IMR-90 (cell line): Measurements from ENCODE around the gene TCF12. TPM values are rescaled to one million over a fixed set of nuclear protein-coding genes. Genes with fewer than 3 reads are reported as not detected.

Experiments
- ATAC-seq: fragments of 200-7000 bp; cut with Tn5 transposase; 2 replicates; pipeline ENCODE4 v1.9.1; 2020; ENCODE audit warnings: low read depth, mild to moderate bottlenecking, moderate library complexity
- BruUV-seq: library from RNA; stranded (reverse); fragments of 400-500 nt; replicated peaks from 2 replicates; lab custom pipeline; 2021; lab: Mats Ljungman, UMichigan
- CTCF ChIA-PET: fragments of 300-600 bp; formaldehyde crosslinking; extraction: SDS; loops from one replicate; lab custom pipeline; 2021; ENCODE audit warnings: antibody characterized with exemption; lab: Yijun Ruan, JAX
- POLR2A ChIA-PET: fragments of 300-600 bp; sonication (Branson Sonifier 250); formaldehyde crosslinking; loops from one replicate; lab custom pipeline; 2022; ENCODE audit warnings: antibody characterized with exemption; ENCODE audit not compliant: unreplicated experiment; lab: Charles Lee
- DNase-seq: peaks from one replicate; pipeline ENCODE4 v3.0.0; 2013
- H2AFZ ChIP-seq: replicated peaks from 2 replicates; pipeline ENCODE3; 2013; ENCODE audit warnings: low read length, mild to moderate bottlenecking; ENCODE audit not compliant: poor library complexity
- H2AK5ac ChIP-seq: 2 replicates; pipeline ENCODE4 v1.6.1; 2013; ENCODE audit warnings: low read depth, low read length, inconsistent platforms
- H2AK9ac ChIP-seq: replicated peaks from 2 replicates; pipeline ENCODE3; 2013; ENCODE audit warnings: mild to moderate bottlenecking, low read depth, low read length, moderate library complexity; ENCODE audit not compliant: poor library complexity
- H2BK120ac ChIP-seq: 2 replicates; pipeline ENCODE4 v1.6.1; 2013; ENCODE audit warnings: low read depth, low read length, inconsistent platforms
- H2BK15ac ChIP-seq: 3 replicates; pipeline ENCODE4 v1.6.1; 2013; ENCODE audit warnings: low read depth, low read length, inconsistent platforms
- H2BK20ac ChIP-seq: 2 replicates; pipeline ENCODE4 v1.6.1; 2013; ENCODE audit warnings: low read depth, mild to moderate bottlenecking, inconsistent platforms, low read length, moderate library complexity
- H2BK5ac ChIP-seq: 2 replicates; pipeline ENCODE4 v1.6.1; 2013; ENCODE audit warnings: mild to moderate bottlenecking, low read depth, low read length, inconsistent platforms; ENCODE audit not compliant: poor library complexity, severe bottlenecking
- H3K14ac ChIP-seq: replicated peaks from 2 replicates; pipeline ENCODE4 v1.6.1; 2013; ENCODE audit warnings: low read depth, low read length, inconsistent platforms
- H3K18ac ChIP-seq: 2 replicates; pipeline ENCODE4 v1.6.1; 2013; ENCODE audit warnings: low read depth, low read length, control low read depth
- H3K23ac ChIP-seq: 2 replicates; pipeline ENCODE4 v1.6.1; 2013; ENCODE audit warnings: low read depth, low read length, inconsistent platforms
- H3K27ac ChIP-seq: 2 replicates; pipeline ENCODE4 v1.5.1; 2013; ENCODE audit warnings: mild to moderate bottlenecking, control low read depth, low read length; ENCODE audit not compliant: insufficient read depth
- H3K27me3 ChIP-seq: 2 replicates; pipeline ENCODE4 v1.6.1; 2013; ENCODE audit warnings: low read length; ENCODE audit not compliant: control insufficient read depth, insufficient read depth
- H3K36me3 ChIP-seq: 2 replicates; pipeline ENCODE4 v1.6.1; 2013; ENCODE audit warnings: low read length, mixed read lengths; ENCODE audit not compliant: control insufficient read depth, insufficient read depth
- H3K4ac ChIP-seq: 2 replicates; pipeline ENCODE4 v1.6.1; 2013; ENCODE audit warnings: low read depth, low read length, inconsistent platforms
- H3K4me1 ChIP-seq: 2 replicates; pipeline ENCODE4 v1.6.1; 2013; ENCODE audit warnings: low read length, mixed read lengths; ENCODE audit not compliant: control insufficient read depth, insufficient read depth
- H3K4me2 ChIP-seq: 2 replicates; pipeline ENCODE4 v1.6.1; 2013; ENCODE audit warnings: low read depth, mild to moderate bottlenecking, control low read depth, low read length, moderate library complexity
- H3K4me3 ChIP-seq: 2 replicates; pipeline ENCODE4 v1.5.1; 2013; ENCODE audit warnings: low read depth, mild to moderate bottlenecking, control low read depth, low read length, moderate library complexity; ENCODE audit not compliant: insufficient read depth
- H3K56ac ChIP-seq: 2 replicates; pipeline ENCODE4 v1.6.1; 2013; ENCODE audit warnings: low read length, inconsistent platforms; ENCODE audit not compliant: insufficient read depth; ENCODE audit errors: extremely low read depth
- H3K79me1 ChIP-seq, 2 experiments: 2 replicates each; pipeline ENCODE4 v1.6.1; 2013; ENCODE audit warnings: low read length in 2 of 2, inconsistent platforms in 1 of 2, low read depth in 1 of 2
- H3K9ac ChIP-seq: 2 replicates; pipeline ENCODE4 v1.6.1; 2013; ENCODE audit warnings: low read depth, low read length, control low read depth
- H3K9me1 ChIP-seq: 2 replicates; pipeline ENCODE4 v1.6.1; 2013; ENCODE audit warnings: low read length, inconsistent platforms; ENCODE audit not compliant: insufficient read depth
- H3K9me3 ChIP-seq: 2 replicates; pipeline ENCODE4 v1.6.1; 2013; ENCODE audit warnings: low read length; ENCODE audit not compliant: control insufficient read depth, insufficient read depth
- H4K20me1 ChIP-seq: 2 replicates; pipeline ENCODE4 v1.6.1; 2013; ENCODE audit warnings: low read length, inconsistent platforms; ENCODE audit not compliant: insufficient read depth
- H4K5ac ChIP-seq: 2 replicates; pipeline ENCODE4 v1.6.1; 2013; ENCODE audit warnings: mild to moderate bottlenecking, low read depth, low read length, control low read depth
- H4K8ac ChIP-seq, 2 experiments: 2 replicates each; pipeline ENCODE4 v1.6.1; 2013; ENCODE audit warnings: low read depth in 2 of 2, low read length in 2 of 2, control low read depth in 1 of 2, inconsistent platforms in 1 of 2
- H4K91ac ChIP-seq: 2 replicates; pipeline ENCODE4 v1.6.1; 2013; ENCODE audit warnings: low read depth, low read length, inconsistent platforms; ENCODE audit not compliant: insufficient read depth
- BHLHE40 ChIP-seq: fragments of 150-350 bp; IDR thresholded peaks from 2 replicates; pipeline ENCODE4 v1.6.1; 2016; ENCODE audit warnings: mild to moderate bottlenecking, low read depth, low read length
- FOS ChIP-seq: fragments of 150-350 bp; IDR thresholded peaks from 2 replicates; pipeline ENCODE4 v1.6.1; 2016; ENCODE audit warnings: low read depth, low read length
- MXI1 ChIP-seq: IDR thresholded peaks from 2 replicates; pipeline ENCODE4 v1.6.1; 2012; ENCODE audit warnings: low read depth, mild to moderate bottlenecking, low read length, moderate library complexity, borderline replicate concordance
- NFE2L2 ChIP-seq: fragments of 150-350 bp; IDR thresholded peaks from 2 replicates; pipeline ENCODE4 v1.6.1; 2016; ENCODE audit warnings: low read depth, mild to moderate bottlenecking, low read length
- RAD21 ChIP-seq: IDR thresholded peaks from 2 replicates; pipeline ENCODE4 v1.6.1; 2012; ENCODE audit warnings: low read length, improper control_type of control experiment
- RCOR1 ChIP-seq: IDR thresholded peaks from 2 replicates; pipeline ENCODE4 v1.6.1; 2012; ENCODE audit warnings: mild to moderate bottlenecking, low read length, improper control_type of control experiment; ENCODE audit not compliant: insufficient replicate concordance
- SMC3 ChIP-seq: fragments of 150-350 bp; IDR thresholded peaks from 2 replicates; pipeline ENCODE4 v1.6.1; 2016; ENCODE audit warnings: low read depth, mild to moderate bottlenecking, antibody characterized with exemption, low read length, moderate library complexity
- WGBS, 2 experiments: methylation state at CpG; one replicate each; pipeline versions ENCODE4 v1.1.5 to v1.1.7; 2013; ENCODE audit warnings: missing lambda C conversion rate in 2 of 2; ENCODE audit not compliant: insufficient read length in 1 of 2; ENCODE audit errors: extremely low coverage in 2 of 2; 5-methylcytosine and 5-hydroxymethylcytosine counted together
- dilution Hi-C: fragments of 300-500 bp; cut with HindIII; formaldehyde crosslinking; loops from one replicate; pipeline ENCODE4 v1.14.3; 2018; ENCODE audit warnings: low sequenced_read_pairs; ENCODE audit not compliant: unreplicated experiment
- in situ Hi-C: fragments of 300-500 bp; cut with MboI; formaldehyde crosslinking; loops from 3 replicates; pipeline ENCODE4 v1.14.3; 2019; ENCODE audit warnings: low sequenced_read_pairs, inconsistent platforms, mixed read lengths
- intact Hi-C: fragments of 100-400 bp; cut with micrococcal nuclease; formaldehyde crosslinking; loops from 2 replicates; pipeline ENCODE4 v1.10.0; 2022
- polyA plus RNA-seq, 3 experiments: library from polyadenylated mRNA; depleted of rRNA; stranded (reverse); fragments of >200 nt; gene quantifications; 2 replicates each; pipeline ENCODE4 v1.2.3, GENCODE V29; 2012; ENCODE audit warnings: low replicate concordance in 1 of 3
- total RNA-seq: library from RNA; depleted of rRNA; stranded (reverse); fragments of >200 nt; gene quantifications from 2 replicates; pipeline ENCODE4 v1.2.3, GENCODE V29; 2012
- TF ChIP-seq, protein P1 (sequence below): fragments of 150-350 bp; IDR thresholded peaks from 2 replicates; pipeline ENCODE4 v1.6.1; 2017; ENCODE audit warnings: mild to moderate bottlenecking, antibody characterized with exemption, low read length, low read depth
- TF ChIP-seq, protein P2 (sequence below): conservative IDR thresholded peaks from 2 replicates; pipeline ENCODE4 v1.5.1; 2012; ENCODE audit warnings: mild to moderate bottlenecking, low read depth, low read length, improper control_type of control experiment

The TCF12 gene
- total and polyA plus RNA-seq, 2 of the 4 experiments (the other 2 are of a cell fraction) = 79.4 to 160 TPM

DNA sequence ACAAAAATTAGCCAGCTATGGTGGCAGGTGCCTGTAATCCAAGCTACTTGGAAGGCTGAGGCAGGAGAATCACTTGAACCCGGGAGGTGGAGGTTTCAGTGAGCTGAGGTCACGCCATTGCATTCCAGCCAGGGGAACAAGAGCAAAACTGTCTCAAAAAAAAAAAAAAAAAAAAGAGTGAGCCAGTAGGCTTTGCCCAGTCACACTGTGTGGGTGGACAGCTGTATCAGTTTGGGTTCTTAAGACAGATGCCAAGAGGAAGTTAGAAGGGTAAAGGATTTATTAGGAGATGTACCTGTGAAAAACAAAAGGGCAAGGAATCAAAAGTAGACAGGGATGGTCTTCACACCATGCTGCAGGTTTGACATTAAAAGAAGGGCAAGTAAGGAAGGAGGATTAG lies 371.7 kb downstream of the TCF12 start:
- POLR2A ChIA-PET = no interaction called here
- no peak overlapping the region for H3K27ac ChIP-seq
- H2AK9ac ChIP-seq = no peak overlapping the region
- H3K14ac ChIP-seq = no peak overlapping the region
- H2AFZ ChIP-seq = no peak overlapping the region
- dilution Hi-C loops = no loop called here
- no peak overlapping the region for H2BK15ac ChIP-seq
- no peak overlapping the region for H4K91ac ChIP-seq
- WGBS, 2 experiments = no CpG with 5 or more reads among the region's 2 CpGs
- intact Hi-C loops = no loop called here
- no peak overlapping the region for H3K4me2 ChIP-seq
- H4K5ac ChIP-seq = no peak overlapping the region
- H3K9ac ChIP-seq = no peak overlapping the region
- CTCF ChIA-PET = no interaction called here
- BruUV-seq = no TSS peak
- no peak overlapping the region for H2BK5ac ChIP-seq
- peaks cover 0 to 12% of the 10 kb centered on the region in 2 experiments; a peak in 1 of 4 replicates for H3K79me1 ChIP-seq
- H2BK120ac ChIP-seq = no peak overlapping the region
- ATAC-seq = no peak
- H3K36me3 ChIP-seq = peaks cover 19% of the 10 kb centered on the region
- no peaks in the 10 kb centered on the region for H3K27me3 ChIP-seq
- TF ChIP-seq RCOR1 (no peak), MXI1 (no peak), BHLHE40 (no peak), NFE2L2 (no peak), FOS (no peak), SMC3 (no peak), RAD21 (no peak)
- TF ChIP-seq, protein P1, sequence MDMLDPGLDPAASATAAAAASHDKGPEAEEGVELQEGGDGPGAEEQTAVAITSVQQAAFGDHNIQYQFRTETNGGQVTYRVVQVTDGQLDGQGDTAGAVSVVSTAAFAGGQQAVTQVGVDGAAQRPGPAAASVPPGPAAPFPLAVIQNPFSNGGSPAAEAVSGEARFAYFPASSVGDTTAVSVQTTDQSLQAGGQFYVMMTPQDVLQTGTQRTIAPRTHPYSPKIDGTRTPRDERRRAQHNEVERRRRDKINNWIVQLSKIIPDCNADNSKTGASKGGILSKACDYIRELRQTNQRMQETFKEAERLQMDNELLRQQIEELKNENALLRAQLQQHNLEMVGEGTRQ = no peak
- TF ChIP-seq, protein P2, sequence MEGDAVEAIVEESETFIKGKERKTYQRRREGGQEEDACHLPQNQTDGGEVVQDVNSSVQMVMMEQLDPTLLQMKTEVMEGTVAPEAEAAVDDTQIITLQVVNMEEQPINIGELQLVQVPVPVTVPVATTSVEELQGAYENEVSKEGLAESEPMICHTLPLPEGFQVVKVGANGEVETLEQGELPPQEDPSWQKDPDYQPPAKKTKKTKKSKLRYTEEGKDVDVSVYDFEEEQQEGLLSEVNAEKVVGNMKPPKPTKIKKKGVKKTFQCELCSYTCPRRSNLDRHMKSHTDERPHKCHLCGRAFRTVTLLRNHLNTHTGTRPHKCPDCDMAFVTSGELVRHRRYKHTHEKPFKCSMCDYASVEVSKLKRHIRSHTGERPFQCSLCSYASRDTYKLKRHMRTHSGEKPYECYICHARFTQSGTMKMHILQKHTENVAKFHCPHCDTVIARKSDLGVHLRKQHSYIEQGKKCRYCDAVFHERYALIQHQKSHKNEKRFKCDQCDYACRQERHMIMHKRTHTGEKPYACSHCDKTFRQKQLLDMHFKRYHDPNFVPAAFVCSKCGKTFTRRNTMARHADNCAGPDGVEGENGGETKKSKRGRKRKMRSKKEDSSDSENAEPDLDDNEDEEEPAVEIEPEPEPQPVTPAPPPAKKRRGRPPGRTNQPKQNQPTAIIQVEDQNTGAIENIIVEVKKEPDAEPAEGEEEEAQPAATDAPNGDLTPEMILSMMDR = no peak
- H4K20me1 ChIP-seq = no peaks in the 10 kb centered on the region
- no peak overlapping the region for H3K18ac ChIP-seq
- in situ Hi-C loops = no loop called here
- H2AK5ac ChIP-seq = no peak overlapping the region
- no peaks in the 10 kb centered on the region for H3K4me1 ChIP-seq
- H4K8ac ChIP-seq = no peak overlapping the region
- no peak overlapping the region for H2BK20ac ChIP-seq
- DNase-seq = no peak
- H3K4ac ChIP-seq = no peak overlapping the region
- H3K9me3 ChIP-seq = no peaks in the 10 kb centered on the region
- H3K9me1 ChIP-seq = no peaks in the 10 kb centered on the region; the same call in 1 of the 2 replicates
- H3K23ac ChIP-seq = no peak overlapping the region
- no peak overlapping the region for H3K56ac ChIP-seq
- H3K4me3 ChIP-seq = no peak overlapping the region
